GM18870 (cell line): ENCODE data around the gene TMEM141.

ENCODE experiments used
- ATAC-seq: cut with Tn5 transposase; IDR thresholded peaks from one replicate; pipeline ENCODE4 v1.9.1; 2021; ENCODE audit warnings: moderate library complexity; ENCODE audit not compliant: unreplicated experiment

TMEM141 gene

GRCh38 chr9:136808075-136808805 lies 17.1 kb downstream of the TMEM141 start:
- no peak for ATAC-seq

GRCh38 chr9:136808806-136809158 lies 17.6 kb downstream of the TMEM141 start:
- no peak for ATAC-seq

- no peak for ATAC-seq
These were observed 23.7 kb downstream of the TMEM141 start for GRCh38 chr9:136814725-136815421.

- ATAC-seq = no peak
These were observed 24.3 kb downstream of the TMEM141 start for GRCh38 chr9:136815422-136815782.

- no peak for ATAC-seq
These were observed 30.1 kb downstream of the TMEM141 start for GRCh38 chr9:136820971-136821825.

GRCh38 chr9:136821826-136822544 lies 30.8 kb downstream of the TMEM141 start:
- ATAC-seq = no peak

GRCh38 chr9:136823136-136824046 lies 32.2 kb downstream of the TMEM141 start:
- no peak for ATAC-seq

- ATAC-seq = no peak
These were observed 33.5 kb downstream of the TMEM141 start for GRCh38 chr9:136824496-136825225.

- ATAC-seq = no peak
These were observed 34.4 kb downstream of the TMEM141 start for GRCh38 chr9:136825295-136826187.

GRCh38 chr9:136826188-136826541 lies 35.0 kb downstream of the TMEM141 start:
- ATAC-seq = no peak

GRCh38 chr9:136826703-136827582 lies 35.8 kb downstream of the TMEM141 start:
- ATAC-seq = no peak

GRCh38 chr9:136827794-136828473 lies 36.8 kb downstream of the TMEM141 start:
- ATAC-seq = no peak

GRCh38 chr9:136828474-136829140 lies 37.5 kb downstream of the TMEM141 start:
- no peak for ATAC-seq

- ATAC-seq = no peak
These were observed 38.3 kb downstream of the TMEM141 start for GRCh38 chr9:136829412-136829811.

- no peak for ATAC-seq
These were observed 39.1 kb downstream of the TMEM141 start for GRCh38 chr9:136829981-136830885.
